ENCODE results near the gene ARHGAP1.

- no peak for TF ChIP-seq POLR2AphosphoS5 (IDR thresholded peaks at IDR 0.05)
- no peak for TF ChIP-seq CTCF (IDR thresholded peaks at IDR 0.05)
- TF ChIP-seq POLR2A (IDR thresholded peaks at IDR 0.05): no peak
Measured at GRCh38 chr11:46741600-46742484, 41.4 kb upstream of the ARHGAP1 start.
